Left ventricle myocardium inferior (tissue), 1 donor: Measurements from ENCODE around the gene UBR7. TPM values are rescaled to one million over a fixed set of nuclear protein-coding genes. Genes with fewer than 3 reads are reported as not detected.

Experiments
- DNase-seq: peaks from one replicate; pipeline ENCODE4 v3.0.0-alpha.2; 2020
- H3K27ac ChIP-seq: fragments of 200-600 bp; replicated peaks from 2 replicates; pipeline ENCODE4 v1.8.0; 2021
- H3K27me3 ChIP-seq: fragments of 200-600 bp; 2 replicates; pipeline ENCODE4 v1.8.0; 2021; ENCODE audit warnings: low read depth
- H3K36me3 ChIP-seq: fragments of 200-600 bp; 2 replicates; pipeline ENCODE4 v1.8.0; 2021
- H3K4me1 ChIP-seq: fragments of 200-600 bp; 2 replicates; pipeline ENCODE4 v1.8.0; 2021
- H3K4me3 ChIP-seq: fragments of 200-600 bp; 2 replicates; pipeline ENCODE4 v1.8.0; 2021; ENCODE audit warnings: mild to moderate bottlenecking, moderate library complexity
- H3K9me3 ChIP-seq: fragments of 200-600 bp; replicated peaks from 2 replicates; pipeline ENCODE4 v1.8.0; 2021
- intact Hi-C: fragments of 100-400 bp; cut with micrococcal nuclease; formaldehyde crosslinking; loops from one replicate; pipeline ENCODE4 v1.11.0; 2022
- total RNA-seq: library from RNA; stranded (reverse); fragmentation: NEBNext Ultra II Directional; extraction: Animal tissue kit (Norgen Biotek cat#: 25700); gene quantifications from one replicate; pipeline ENCODE4 v1.2.1, GENCODE V29; 2021
- TF ChIP-seq, protein P1 (sequence below): fragments of 200-600 bp; IDR thresholded peaks from 2 replicates; pipeline ENCODE4 v1.8.0; 2021; ENCODE audit warnings: antibody characterized with exemption, mild to moderate bottlenecking, borderline replicate concordance
- donor health status: DM: no; HTN: yes; CAD: no; lungs with severe emphysema.

UBR7 gene
- total RNA-seq, 1 donor from 2014 or later = 18.3 TPM

DNA sequence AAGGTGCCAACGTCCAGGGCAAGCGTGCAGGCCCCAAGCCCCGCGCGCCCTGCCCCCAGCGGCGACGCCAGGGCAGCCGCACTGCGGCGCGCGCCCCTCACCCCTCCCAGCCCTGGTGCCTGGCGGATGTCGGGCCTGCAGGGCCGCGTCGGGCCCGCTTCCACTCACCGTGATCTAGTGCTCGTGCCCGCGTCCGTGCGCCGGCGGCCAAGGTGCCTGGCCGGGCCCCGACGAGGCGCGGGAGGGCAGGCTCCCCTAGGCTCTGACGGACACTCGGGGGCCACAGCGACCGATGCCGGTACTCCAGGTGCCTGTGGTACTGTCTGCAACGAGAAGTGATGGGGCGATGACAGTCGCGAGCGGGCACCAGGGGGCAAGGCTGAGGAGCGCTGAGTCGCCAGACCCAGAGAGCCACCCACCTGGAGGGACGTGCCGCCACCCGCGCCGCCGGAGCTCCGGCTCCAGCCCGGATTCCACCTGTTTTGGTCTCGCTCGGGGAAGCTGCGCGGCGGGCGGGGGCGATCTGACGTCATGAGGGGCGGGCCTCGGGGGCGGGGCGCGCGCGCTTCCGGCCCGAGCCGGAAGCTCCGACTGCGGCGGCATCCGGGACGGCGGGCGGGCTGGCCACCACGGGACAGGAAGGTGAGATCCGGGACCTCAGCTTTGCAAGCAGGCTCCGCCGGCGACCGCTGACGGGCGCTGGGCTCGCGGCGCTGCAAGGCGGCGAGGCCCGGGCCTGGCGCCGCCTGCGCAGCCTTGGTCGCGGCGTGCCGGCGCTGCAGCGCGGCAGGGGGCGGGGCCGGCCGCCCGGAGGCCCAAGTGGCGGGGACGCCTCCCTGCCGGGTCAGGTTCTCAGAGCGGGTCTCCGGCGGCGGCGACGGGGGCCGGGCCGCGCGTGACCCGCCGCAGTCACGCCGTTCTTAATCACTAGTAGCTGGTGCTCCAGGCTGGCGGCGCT lies 22.4 kb upstream of the UBR7 start, which contains the start of the genes LYSET and MOAP1:
TSS of gene LYSET (plus strand) at position 927 of the 958 bp plus-strand sequence. CDS start 89 bp downstream, outside the sequence.
TSS of gene MOAP1 (minus strand) at position 507 of the 958 bp plus-strand sequence. CDS start 655 bp downstream, outside the sequence.
- intact Hi-C loops = no loop called here

DNA sequence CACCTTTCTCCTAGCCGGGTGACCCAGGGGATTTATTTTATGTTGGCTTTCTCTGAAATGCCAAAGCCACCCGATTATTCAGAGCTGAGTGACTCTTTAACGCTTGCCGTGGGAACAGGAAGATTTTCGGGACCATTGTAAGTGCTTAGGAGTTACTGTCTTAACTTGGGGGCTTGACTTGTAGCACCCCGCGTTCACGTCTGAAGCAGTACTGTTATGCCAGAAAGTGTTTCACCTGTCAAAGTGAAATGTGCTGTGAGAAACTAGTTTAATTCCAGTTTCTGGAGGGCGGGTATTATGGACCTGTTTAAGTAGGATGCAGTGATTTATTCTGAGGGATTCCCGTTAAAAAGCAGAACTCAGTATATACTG lies 21.7 kb upstream of the UBR7 start:
- H3K4me1 ChIP-seq = peaks cover 44% of the 10 kb centered on the region
- no peaks in the 10 kb centered on the region for H3K9me3 ChIP-seq
- intact Hi-C loops = no loop called here
- peaks cover 41% of the 10 kb centered on the region for H3K36me3 ChIP-seq
- peak overlapping the region; percentile 91 for H3K4me3 ChIP-seq
- H3K27me3 ChIP-seq = no peaks in the 10 kb centered on the region
- H3K27ac ChIP-seq = peak overlapping the region; percentile 97
- no peak for DNase-seq
- TF ChIP-seq, protein P1, sequence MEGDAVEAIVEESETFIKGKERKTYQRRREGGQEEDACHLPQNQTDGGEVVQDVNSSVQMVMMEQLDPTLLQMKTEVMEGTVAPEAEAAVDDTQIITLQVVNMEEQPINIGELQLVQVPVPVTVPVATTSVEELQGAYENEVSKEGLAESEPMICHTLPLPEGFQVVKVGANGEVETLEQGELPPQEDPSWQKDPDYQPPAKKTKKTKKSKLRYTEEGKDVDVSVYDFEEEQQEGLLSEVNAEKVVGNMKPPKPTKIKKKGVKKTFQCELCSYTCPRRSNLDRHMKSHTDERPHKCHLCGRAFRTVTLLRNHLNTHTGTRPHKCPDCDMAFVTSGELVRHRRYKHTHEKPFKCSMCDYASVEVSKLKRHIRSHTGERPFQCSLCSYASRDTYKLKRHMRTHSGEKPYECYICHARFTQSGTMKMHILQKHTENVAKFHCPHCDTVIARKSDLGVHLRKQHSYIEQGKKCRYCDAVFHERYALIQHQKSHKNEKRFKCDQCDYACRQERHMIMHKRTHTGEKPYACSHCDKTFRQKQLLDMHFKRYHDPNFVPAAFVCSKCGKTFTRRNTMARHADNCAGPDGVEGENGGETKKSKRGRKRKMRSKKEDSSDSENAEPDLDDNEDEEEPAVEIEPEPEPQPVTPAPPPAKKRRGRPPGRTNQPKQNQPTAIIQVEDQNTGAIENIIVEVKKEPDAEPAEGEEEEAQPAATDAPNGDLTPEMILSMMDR = no peak

More for the DNA sequence above, 22.4 kb upstream of the UBR7 start, which contains the start of the genes LYSET and MOAP1:
- TF ChIP-seq, protein P1 = peak; percentile 45
- Histone ChIP-seq H3K27ac (peak within 1 kb of the TSS; percentile 97), H3K9me3 (no peaks in the 10 kb centered on the region), H3K4me1 (peaks cover 44% of the 10 kb centered on the region), H3K4me3 (peak within 1 kb of the TSS; percentile 91), H3K27me3 (no peaks in the 10 kb centered on the region), H3K36me3 (peaks cover 41% of the 10 kb centered on the region)
- DNase-seq = peak; percentile 87

DNA sequence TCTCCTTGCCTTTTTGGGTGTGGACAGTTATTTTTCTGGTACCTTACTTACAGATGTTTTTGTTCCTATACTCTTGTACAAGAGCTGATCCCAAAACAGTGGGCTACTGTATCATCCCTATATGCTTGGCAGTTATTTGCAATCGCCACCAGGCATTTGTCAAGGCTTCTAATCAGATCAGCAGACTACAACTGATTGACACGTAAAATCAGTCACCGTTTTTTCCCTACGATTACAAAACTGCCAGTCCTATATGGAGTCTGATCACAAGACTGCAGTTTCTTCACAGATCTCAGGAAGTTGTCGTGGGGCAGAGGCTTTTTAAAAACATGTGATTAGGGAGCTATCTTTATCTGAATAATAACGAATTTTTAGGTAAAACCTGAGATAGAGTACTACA lies 20.6 kb upstream of the UBR7 start:
- H3K27me3 ChIP-seq = no peaks in the 10 kb centered on the region
- H3K36me3 ChIP-seq = peaks cover 47% of the 10 kb centered on the region
- H3K9me3 ChIP-seq = no peaks in the 10 kb centered on the region
- H3K27ac ChIP-seq = peak overlapping the region; percentile 97
- TF ChIP-seq, protein P1 = no peak
- intact Hi-C loops = no loop called here
- no peak for DNase-seq
- H3K4me3 ChIP-seq = peak overlapping the region; percentile 91
- peaks cover 44% of the 10 kb centered on the region for H3K4me1 ChIP-seq

DNA sequence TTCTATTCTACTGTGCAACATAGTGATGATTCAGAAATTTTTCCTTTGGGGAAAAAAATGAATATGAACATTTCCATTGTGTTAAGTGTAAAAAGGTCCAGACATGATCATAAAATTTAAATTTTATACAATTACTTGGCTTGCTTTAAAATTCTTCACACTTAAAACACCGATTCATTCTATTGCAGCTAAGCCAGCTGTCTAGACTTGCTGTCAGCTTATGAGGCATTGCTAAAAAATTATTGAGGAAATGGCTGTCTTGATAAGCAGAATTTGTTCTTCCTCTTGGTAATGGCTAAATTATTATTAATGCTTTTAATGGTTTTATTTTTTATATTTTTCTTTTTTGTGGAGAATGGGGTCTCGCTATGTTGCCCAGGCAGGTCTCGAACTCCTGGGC lies 20.1 kb upstream of the UBR7 start:
- no peak overlapping the region for H3K4me3 ChIP-seq
- no peak for DNase-seq
- H3K9me3 ChIP-seq = no peaks in the 10 kb centered on the region
- H3K4me1 ChIP-seq = peaks cover 44% of the 10 kb centered on the region
- H3K36me3 ChIP-seq = peaks cover 45% of the 10 kb centered on the region
- TF ChIP-seq, protein P1 = no peak
- no peaks in the 10 kb centered on the region for H3K27me3 ChIP-seq
- intact Hi-C loops = no loop called here
- H3K27ac ChIP-seq = no peak overlapping the region

DNA sequence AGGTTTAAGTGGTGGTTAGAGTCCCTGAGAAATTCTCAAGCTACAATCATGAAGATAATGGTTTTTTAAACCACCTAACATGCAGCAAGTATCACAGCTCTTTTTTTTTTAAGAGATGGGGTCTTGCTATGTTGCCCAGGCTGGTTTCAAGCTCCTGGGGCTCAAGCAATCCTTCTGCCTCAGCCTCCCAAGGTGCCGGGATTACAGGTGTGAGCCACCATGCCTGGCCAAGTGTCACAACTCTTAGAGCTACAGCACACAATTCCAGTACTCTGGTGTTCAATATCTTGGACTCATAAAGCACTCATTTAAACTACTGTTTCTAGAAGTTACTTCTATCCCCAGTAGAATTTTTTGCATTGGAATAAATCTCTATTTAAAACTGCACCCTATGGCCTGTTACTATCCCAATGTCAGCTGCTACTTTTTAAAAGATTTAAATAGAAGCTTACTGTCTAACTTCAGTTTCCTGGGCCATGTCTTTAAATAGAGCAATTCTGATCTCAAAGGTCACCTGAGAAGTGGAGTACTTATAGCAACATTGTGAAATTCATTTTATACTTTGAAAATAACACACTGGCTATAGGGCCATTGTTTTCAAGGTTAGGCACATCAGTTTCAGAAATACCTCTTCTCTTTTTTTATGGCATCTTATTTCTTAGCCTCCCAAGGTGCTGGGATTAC lies 11.6 kb upstream of the UBR7 start:
- H3K36me3 ChIP-seq = peaks cover 17% of the 10 kb centered on the region
- no peaks in the 10 kb centered on the region for H3K27me3 ChIP-seq
- peaks cover 1% of the 10 kb centered on the region for H3K4me1 ChIP-seq
- no peak for DNase-seq
- intact Hi-C loops = no loop called here
- TF ChIP-seq, protein P1 = no peak
- H3K9me3 ChIP-seq = no peaks in the 10 kb centered on the region
- H3K27ac ChIP-seq = peak overlapping the region; percentile 63
- no peak overlapping the region for H3K4me3 ChIP-seq
